Lung (tissue), 12 donors: ENCODE results near the gene EXOC3L4. TPM values are rescaled to one million over a fixed set of nuclear protein-coding genes. Genes with fewer than 3 reads are reported as not detected.

Experiments used
- ATAC-seq: fragments of 200-7000 bp; cut with Tn5 transposase; one replicate; pipeline ENCODE4 v1.9.1; 2020; ENCODE audit warnings: moderate number of reproducible peaks; ENCODE audit not compliant: insufficient read depth, low FRiP score
- DNase-seq, 3 donors: peaks; one replicate each; pipeline ENCODE4 v3.0.0-alpha.2; 2013 to 2017
- H3K27ac ChIP-seq, 2 donors: one replicate each; pipeline ENCODE4 v1.5.1; 2013; ENCODE audit warnings: mild to moderate bottlenecking in 2 of 2, moderate library complexity in 2 of 2, control low read depth in 1 of 2, inconsistent platforms in 1 of 2, low read depth in 1 of 2, low read length in 1 of 2
- H3K27me3 ChIP-seq, 3 donors: one replicate each; pipeline ENCODE4 v1.5.1; 2013; ENCODE audit warnings: low read length in 2 of 3; ENCODE audit not compliant: control insufficient read depth in 3 of 3, insufficient read depth in 3 of 3
- H3K36me3 ChIP-seq, 4 donors: one replicate each; pipeline ENCODE4 v1.5.1; 2013; ENCODE audit warnings: low read length in 4 of 4, mild to moderate bottlenecking in 1 of 4, moderate library complexity in 1 of 4; ENCODE audit not compliant: control insufficient read depth in 4 of 4, insufficient read depth in 4 of 4
- H3K4me1 ChIP-seq, 5 donors: one replicate each; pipeline ENCODE4 v1.5.1; 2013; ENCODE audit warnings: low read length in 5 of 5, mild to moderate bottlenecking in 2 of 5, moderate library complexity in 1 of 5; ENCODE audit not compliant: control insufficient read depth in 5 of 5, insufficient read depth in 5 of 5
- H3K4me3 ChIP-seq: one replicate; pipeline ENCODE4 v1.5.1; 2013; ENCODE audit warnings: mild to moderate bottlenecking, control low read depth, moderate library complexity
- H3K9ac ChIP-seq, 2 donors: one replicate each; pipeline ENCODE4 v1.5.1; 2013; ENCODE audit warnings: low read length in 2 of 2, control low read depth in 1 of 2; ENCODE audit not compliant: insufficient read depth in 1 of 2
- H3K9me3 ChIP-seq, 4 donors: one replicate each; pipeline ENCODE4 v1.5.1; 2013; ENCODE audit warnings: low read length in 3 of 4, mild to moderate bottlenecking in 1 of 4, moderate library complexity in 1 of 4; ENCODE audit not compliant: control insufficient read depth in 4 of 4, insufficient read depth in 3 of 4
- CTCF ChIP-seq: IDR thresholded peaks from 2 replicates; pipeline ENCODE4 v1.5.1; 2012; ENCODE audit warnings: mild to moderate bottlenecking; ENCODE audit errors: control extremely low read depth, extremely low read depth
- WGBS, 2 donors: extraction: QIAGEN DNeasy Blood & Tissue Kit; methylation state at CpG; one replicate each; pipeline ENCODE4 v1.1.7; 2013; 5-methylcytosine and 5-hydroxymethylcytosine counted together
- polyA plus RNA-seq, 2 donors: library from polyadenylated mRNA; stranded (reverse); fragments of 200-250 nt; gene quantifications; one replicate each; pipeline ENCODE4 v1.2.1, GENCODE V29; 2013
- total RNA-seq, 2 donors: library from RNA; depleted of rRNA in 1 of 2; stranded (reverse); fragments of >200 nt in 1 of 2; gene quantifications; one replicate each; pipeline ENCODE4 v1.2.1, GENCODE V29; 2014 to 2021
- donor health status: control.
- donor health status: control.
- donor health status: Bipolar disorder and iron deficiency.
- donor health status: healthy.
- donor health status: DM: yes; HTN: yes; CAD: no.

Gene EXOC3L4
- total and polyA plus RNA-seq, 4 donors: 3.0 to 4.6 (median 3.8) TPM

- Histone ChIP-seq H3K27me3 (peaks cover 0 to 4% (median 0%) of the 10 kb centered on the region in 3 donors), H3K4me1 (peaks cover 0 to 20% (median 6%) of the 10 kb centered on the region in 5 donors), H3K27ac (peak overlapping the region in 1 of 2 donors; percentile 4), H3K9me3 (peaks cover 0 to 2% (median 0%) of the 10 kb centered on the region in 4 donors), H3K4me3 (peak overlapping the region; percentile 57), H3K36me3 (no peaks in the 10 kb centered on the region), H3K9ac (no peak overlapping the region)
- TF ChIP-seq CTCF: no peak
- WGBS, 2 donors: 57 to 59% methylated on average over 9 of the region's 9 CpGs
- no peak for DNase-seq
- no peak for ATAC-seq
Observed at GRCh38 chr14:103091883-103092222, 2.7 kb upstream of the EXOC3L4 start.

GRCh38 chr14:103093856-103094405 is 594 bp upstream of the EXOC3L4 start:
- TF ChIP-seq CTCF: no peak

GRCh38 chr14:103095210-103095778 is 769 bp downstream of the EXOC3L4 start:
- Histone ChIP-seq H3K27ac (no peak overlapping the region), H3K27me3 (no peaks in the 10 kb centered on the region), H3K4me3 (no peak overlapping the region), H3K4me1 (peaks cover 0 to 25% (median 9%) of the 10 kb centered on the region in 5 donors), H3K36me3 (no peaks in the 10 kb centered on the region), H3K9me3 (no peaks in the 10 kb centered on the region), H3K9ac (peak overlapping the region in 1 of 2 donors; percentile 80)
- WGBS, 2 donors: 82 to 93% methylated on average over 11 of the region's 11 CpGs
- DNase-seq (no peak), ATAC-seq (no peak)
- no peak for TF ChIP-seq CTCF

More at GRCh38 chr14:103093856-103094405, 594 bp upstream of the EXOC3L4 start:
- H3K36me3 ChIP-seq: no peaks in the 10 kb centered on the region
- no peak overlapping the region for H3K4me3 ChIP-seq
- 76 to 85% methylated on average over 13 of the region's 13 CpGs for WGBS, 2 donors
- peak overlapping the region in 1 of 2 donors; percentile 23 for H3K27ac ChIP-seq
- H3K27me3 ChIP-seq: no peaks in the 10 kb centered on the region
- H3K4me1 ChIP-seq: peaks cover 0 to 20% (median 7%) of the 10 kb centered on the region in 5 donors
- peak overlapping the region in 1 of 2 donors; percentile 80 for H3K9ac ChIP-seq
- ATAC-seq: no peak
- no peaks in the 10 kb centered on the region for H3K9me3 ChIP-seq
- peak in 2 of 3 donors; percentile 41 to 46 for DNase-seq
